ENCODE results near the gene NAIF1. TPM values are rescaled to one million over a fixed set of nuclear protein-coding genes. Genes with fewer than 3 reads are reported as not detected.
A peak's percentile ranks its signal among the peaks of the same experiment; 100 is the strongest.

Gene NAIF1
- total and polyA plus RNA-seq, 10 of the 15 experiments (the other 5 are each of a cell fraction or from before 2014, with no cell fraction given), result 2.4 to 14.2 (median 7.1) TPM

DNA sequence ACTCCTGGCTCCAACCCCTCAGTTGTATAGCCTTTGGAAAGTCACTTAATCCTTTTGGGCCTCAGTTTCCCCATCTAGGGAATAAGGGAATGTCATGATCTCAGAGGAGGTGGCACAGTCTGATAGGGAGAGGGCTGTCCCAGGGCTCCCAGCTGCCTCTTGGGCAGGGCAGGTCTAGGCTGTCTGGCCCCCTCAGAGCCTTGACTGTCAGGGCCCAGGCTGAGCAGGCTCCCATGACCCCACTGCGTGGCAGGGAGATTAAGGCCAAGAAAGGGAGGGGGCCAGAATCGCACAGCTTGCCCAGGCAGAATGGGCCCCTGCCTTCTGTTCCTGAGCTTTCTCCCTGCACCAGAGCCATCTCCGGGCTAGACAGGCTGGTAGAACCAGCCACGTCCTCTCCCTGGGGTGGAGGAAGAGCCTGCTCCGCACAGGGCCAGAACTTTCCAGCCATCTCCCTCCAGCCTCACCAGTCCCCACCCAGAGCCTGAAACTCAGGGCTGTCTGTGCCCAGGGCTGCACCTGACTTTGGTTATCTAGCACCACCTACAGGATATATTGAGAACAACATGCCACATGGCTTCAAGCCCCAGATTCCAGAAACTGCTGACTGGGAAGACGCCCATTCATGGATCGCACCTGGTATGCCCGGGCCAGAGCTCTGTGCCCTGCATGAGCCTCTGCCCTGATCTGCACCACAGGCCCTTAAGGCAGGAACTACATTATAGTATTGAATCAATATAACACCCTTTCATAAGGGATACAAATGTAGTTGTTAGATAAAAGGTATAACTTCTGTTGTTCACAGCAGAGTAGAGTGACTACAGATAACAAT, 32.1 kb downstream of the NAIF1 start:
- peak; percentile 82 for ATAC-seq
- in situ Hi-C loops (cut with MboI), result loop anchor here (10.0 kb wide), 1 partner anchor 70 kb away; no protein-coding TSS in a partner anchor
- TF ChIP-seq, protein P1, sequence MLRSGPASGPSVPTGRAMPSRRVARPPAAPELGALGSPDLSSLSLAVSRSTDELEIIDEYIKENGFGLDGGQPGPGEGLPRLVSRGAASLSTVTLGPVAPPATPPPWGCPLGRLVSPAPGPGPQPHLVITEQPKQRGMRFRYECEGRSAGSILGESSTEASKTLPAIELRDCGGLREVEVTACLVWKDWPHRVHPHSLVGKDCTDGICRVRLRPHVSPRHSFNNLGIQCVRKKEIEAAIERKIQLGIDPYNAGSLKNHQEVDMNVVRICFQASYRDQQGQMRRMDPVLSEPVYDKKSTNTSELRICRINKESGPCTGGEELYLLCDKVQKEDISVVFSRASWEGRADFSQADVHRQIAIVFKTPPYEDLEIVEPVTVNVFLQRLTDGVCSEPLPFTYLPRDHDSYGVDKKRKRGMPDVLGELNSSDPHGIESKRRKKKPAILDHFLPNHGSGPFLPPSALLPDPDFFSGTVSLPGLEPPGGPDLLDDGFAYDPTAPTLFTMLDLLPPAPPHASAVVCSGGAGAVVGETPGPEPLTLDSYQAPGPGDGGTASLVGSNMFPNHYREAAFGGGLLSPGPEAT (IDR thresholded peaks at IDR 0.05; ENCODE audit: low read depth), result 0 out of 2 replicates have a peak, but pooled peaks have one; percentile 20
- TF ChIP-seq, protein P2, sequence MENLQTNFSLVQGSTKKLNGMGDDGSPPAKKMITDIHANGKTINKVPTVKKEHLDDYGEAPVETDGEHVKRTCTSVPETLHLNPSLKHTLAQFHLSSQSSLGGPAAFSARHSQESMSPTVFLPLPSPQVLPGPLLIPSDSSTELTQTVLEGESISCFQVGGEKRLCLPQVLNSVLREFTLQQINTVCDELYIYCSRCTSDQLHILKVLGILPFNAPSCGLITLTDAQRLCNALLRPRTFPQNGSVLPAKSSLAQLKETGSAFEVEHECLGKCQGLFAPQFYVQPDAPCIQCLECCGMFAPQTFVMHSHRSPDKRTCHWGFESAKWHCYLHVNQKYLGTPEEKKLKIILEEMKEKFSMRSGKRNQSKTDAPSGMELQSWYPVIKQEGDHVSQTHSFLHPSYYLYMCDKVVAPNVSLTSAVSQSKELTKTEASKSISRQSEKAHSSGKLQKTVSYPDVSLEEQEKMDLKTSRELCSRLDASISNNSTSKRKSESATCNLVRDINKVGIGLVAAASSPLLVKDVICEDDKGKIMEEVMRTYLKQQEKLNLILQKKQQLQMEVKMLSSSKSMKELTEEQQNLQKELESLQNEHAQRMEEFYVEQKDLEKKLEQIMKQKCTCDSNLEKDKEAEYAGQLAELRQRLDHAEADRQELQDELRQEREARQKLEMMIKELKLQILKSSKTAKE (IDR thresholded peaks at IDR 0.05; ENCODE audit: low read depth, poor library complexity, severe bottlenecking), result peak; percentile 36
- TF ChIP-seq, protein P3, sequence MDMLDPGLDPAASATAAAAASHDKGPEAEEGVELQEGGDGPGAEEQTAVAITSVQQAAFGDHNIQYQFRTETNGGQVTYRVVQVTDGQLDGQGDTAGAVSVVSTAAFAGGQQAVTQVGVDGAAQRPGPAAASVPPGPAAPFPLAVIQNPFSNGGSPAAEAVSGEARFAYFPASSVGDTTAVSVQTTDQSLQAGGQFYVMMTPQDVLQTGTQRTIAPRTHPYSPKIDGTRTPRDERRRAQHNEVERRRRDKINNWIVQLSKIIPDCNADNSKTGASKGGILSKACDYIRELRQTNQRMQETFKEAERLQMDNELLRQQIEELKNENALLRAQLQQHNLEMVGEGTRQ (IDR thresholded peaks at IDR 0.05; ENCODE audit: borderline replicate concordance, low read depth, low read length), result no peak
- TF ChIP-seq SMC3 (IDR thresholded peaks at IDR 0.05; ENCODE audit: borderline replicate concordance, low read length), result peak; percentile 93
- peak; percentile 35; the same call in 1 of the 2 replicates for TF ChIP-seq STAT1 (conservative IDR thresholded peaks at IDR 0.05)
- TF ChIP-seq RAD21 (IDR thresholded peaks at IDR 0.05; ENCODE audit: insufficient read depth, low read depth, low read length), result peak; percentile 98
- TF ChIP-seq RB1 (IDR thresholded peaks at IDR 0.05; ENCODE audit: borderline replicate concordance), result 0 out of 2 replicates have a peak, but pooled peaks have one; percentile 23
- TF ChIP-seq SMARCA5 (IDR thresholded peaks at IDR 0.05), result peak; percentile 74; the same call in 1 of the 2 replicates
- peak; percentile 49; the same call in 1 of the 2 replicates for TF ChIP-seq IKZF1 (conservative IDR thresholded peaks at IDR 0.05)
- peak; percentile 68 for TF ChIP-seq YY1 (IDR thresholded peaks at IDR 0.05; ENCODE audit: low read depth, low read length)
- no peak for TF ChIP-seq NFIC (IDR thresholded peaks at IDR 0.05; ENCODE audit: low read depth, low read length)
- TF ChIP-seq POU2F2 (IDR thresholded peaks at IDR 0.05; ENCODE audit: borderline replicate concordance, low read depth, low read length), result peak; percentile 35; the same call in 1 of the 3 replicates
- TF ChIP-seq ESRRA (IDR thresholded peaks at IDR 0.05; ENCODE audit: low read length), result no peak
- TF ChIP-seq, protein P4, sequence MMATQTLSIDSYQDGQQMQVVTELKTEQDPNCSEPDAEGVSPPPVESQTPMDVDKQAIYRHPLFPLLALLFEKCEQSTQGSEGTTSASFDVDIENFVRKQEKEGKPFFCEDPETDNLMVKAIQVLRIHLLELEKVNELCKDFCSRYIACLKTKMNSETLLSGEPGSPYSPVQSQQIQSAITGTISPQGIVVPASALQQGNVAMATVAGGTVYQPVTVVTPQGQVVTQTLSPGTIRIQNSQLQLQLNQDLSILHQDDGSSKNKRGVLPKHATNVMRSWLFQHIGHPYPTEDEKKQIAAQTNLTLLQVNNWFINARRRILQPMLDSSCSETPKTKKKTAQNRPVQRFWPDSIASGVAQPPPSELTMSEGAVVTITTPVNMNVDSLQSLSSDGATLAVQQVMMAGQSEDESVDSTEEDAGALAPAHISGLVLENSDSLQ (IDR thresholded peaks at IDR 0.05), result no peak
- TF ChIP-seq, protein P5, sequence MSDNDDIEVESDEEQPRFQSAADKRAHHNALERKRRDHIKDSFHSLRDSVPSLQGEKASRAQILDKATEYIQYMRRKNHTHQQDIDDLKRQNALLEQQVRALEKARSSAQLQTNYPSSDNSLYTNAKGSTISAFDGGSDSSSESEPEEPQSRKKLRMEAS (IDR thresholded peaks at IDR 0.05; ENCODE audit: low read depth, low read length), result peak; percentile 77
- no peak for TF ChIP-seq FOXK2 (IDR thresholded peaks at IDR 0.05)

More for the DNA sequence above, 32.1 kb downstream of the NAIF1 start:
- SMC1A ChIA-PET (ENCODE audit: uncharacterized antibody, unreplicated experiment), result interaction anchor here (0.6 to 8.2 kb wide), 24 partner anchors 9 to 165 kb away, joined by 3 to 96 read pairs (median 6); partner anchors contain the start of genes EEIG1 and NAIF1
- Histone ChIP-seq H3K4me3 (no peak overlapping the region), H4K20me1 (ENCODE audit: control insufficient read depth, insufficient read depth) (no peaks in the 10 kb centered on the region), H3K4me2 (ENCODE audit: control insufficient read depth, insufficient read depth) (no peak overlapping the region), H3K4me1 (ENCODE audit: control insufficient read depth, insufficient read depth, low read length) (peaks cover 42% of the 10 kb centered on the region), H3K9ac (ENCODE audit: control insufficient read depth, insufficient read depth, low read length) (no peak overlapping the region), H3K9me3 (replicated peaks; ENCODE audit: control insufficient read depth, insufficient read depth, low read length) (no peaks in the 10 kb centered on the region; the same call in 2 of the 3 replicates), H3K27me3 (replicated peaks in 1 of 2; ENCODE audit: control insufficient read depth in 2 of 2, insufficient read depth in 2 of 2, low read length in 1 of 2) (no peaks in the 10 kb centered on the region), H3K79me2 (ENCODE audit: control insufficient read depth, insufficient read depth, low read length) (no peaks in the 10 kb centered on the region), H2AFZ (ENCODE audit: control insufficient read depth, low read depth, low read length) (peak overlapping the region; percentile 45), H3K27ac (ENCODE audit: control insufficient read depth, insufficient read depth) (no peak overlapping the region), H3K36me3 (ENCODE audit: control insufficient read depth in 2 of 2, insufficient read depth in 2 of 2, low read length in 1 of 2) (no peaks in the 10 kb centered on the region)
- POLR2A ChIA-PET, result interaction anchor here (0.5 to 2.1 kb wide), 4 partner anchors 12 to 665 kb away, joined by 3 to 10 read pairs (median 4); partner anchors contain the start of gene DPM2
- CTCF ChIA-PET, result interaction anchor here (0.5 to 17.1 kb wide), 49 partner anchors 9 to 420 kb away, joined by 3 to 332 read pairs (median 5); partner anchors contain the start of genes EEIG1, NAIF1, PIP5KL1 and ST6GALNAC4
- DNase-seq (ENCODE audit: low read depth, low spot score) (peak; percentile 60), FAIRE-seq (peak; percentile 93)
- 20% methylated on average over 8 of the region's 8 CpGs for WGBS (ENCODE audit: insufficient coverage, insufficient replicate concordance, low lambda C conversion rate, missing lambda C conversion rate)
- intact Hi-C loops (cut with micrococcal nuclease; ENCODE audit: unreplicated experiment), result loop anchor here (1.0 kb wide), 3 partner anchors 65 to 92 kb away; no protein-coding TSS in a partner anchor
- BruUV-seq (replicated peaks), result no TSS peak
- RAD21 ChIA-PET (ENCODE audit: unreplicated experiment), result interaction anchor here (0.6 to 7.7 kb wide), 28 partner anchors 9 to 300 kb away, joined by 3 to 83 read pairs (median 4); partner anchors contain the start of genes NAIF1, SLC25A25 and TOR2A
